Measurements from ENCODE around the gene ADAM22. TPM values are rescaled to one million over a fixed set of nuclear protein-coding genes. Genes with fewer than 3 reads are reported as not detected.

ADAM22 gene
- total and polyA plus RNA-seq, 2 experiments from 2014 or later, result 1.6 to 9.8 TPM

- TF ChIP-seq EZH2phosphoT487 (IDR thresholded peaks at IDR 0.05; ENCODE audit: low read depth, severe bottlenecking, unreplicated experiment), result no peak
- TF ChIP-seq, protein P1, sequence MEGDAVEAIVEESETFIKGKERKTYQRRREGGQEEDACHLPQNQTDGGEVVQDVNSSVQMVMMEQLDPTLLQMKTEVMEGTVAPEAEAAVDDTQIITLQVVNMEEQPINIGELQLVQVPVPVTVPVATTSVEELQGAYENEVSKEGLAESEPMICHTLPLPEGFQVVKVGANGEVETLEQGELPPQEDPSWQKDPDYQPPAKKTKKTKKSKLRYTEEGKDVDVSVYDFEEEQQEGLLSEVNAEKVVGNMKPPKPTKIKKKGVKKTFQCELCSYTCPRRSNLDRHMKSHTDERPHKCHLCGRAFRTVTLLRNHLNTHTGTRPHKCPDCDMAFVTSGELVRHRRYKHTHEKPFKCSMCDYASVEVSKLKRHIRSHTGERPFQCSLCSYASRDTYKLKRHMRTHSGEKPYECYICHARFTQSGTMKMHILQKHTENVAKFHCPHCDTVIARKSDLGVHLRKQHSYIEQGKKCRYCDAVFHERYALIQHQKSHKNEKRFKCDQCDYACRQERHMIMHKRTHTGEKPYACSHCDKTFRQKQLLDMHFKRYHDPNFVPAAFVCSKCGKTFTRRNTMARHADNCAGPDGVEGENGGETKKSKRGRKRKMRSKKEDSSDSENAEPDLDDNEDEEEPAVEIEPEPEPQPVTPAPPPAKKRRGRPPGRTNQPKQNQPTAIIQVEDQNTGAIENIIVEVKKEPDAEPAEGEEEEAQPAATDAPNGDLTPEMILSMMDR (IDR thresholded peaks at IDR 0.05; ENCODE audit: poor library complexity), result no peak
- no peak for TF ChIP-seq EZH2 (IDR thresholded peaks at IDR 0.05; ENCODE audit: borderline replicate concordance)
- Histone ChIP-seq H3K9me3 (ENCODE audit: low read depth) (no peaks in the 10 kb centered on the region), H2AFZ (no peak overlapping the region), H3K9me2 (replicated peaks; ENCODE audit: insufficient read depth) (no peaks in the 10 kb centered on the region), H3K4me1 (ENCODE audit: insufficient read depth) (no peaks in the 10 kb centered on the region), H3K27me3 (no peaks in the 10 kb centered on the region), H3K36me3 (replicated peaks; ENCODE audit: insufficient read depth, low read depth) (no peaks in the 10 kb centered on the region), H3K79me2 (no peaks in the 10 kb centered on the region), H3K27ac (no peak overlapping the region), H3K4me2 (no peak overlapping the region), H4K20me1 (ENCODE audit: insufficient read depth, poor library complexity, severe bottlenecking) (no peaks in the 10 kb centered on the region), H3K4me3 (no peak overlapping the region)
- DNase-seq (ENCODE audit: low spot score), result no peak
- WGBS (ENCODE audit: low lambda C conversion rate, missing lambda C conversion rate), result 88% methylated on average over 3 of the region's 3 CpGs
Measured at GRCh38 chr7:88109612-88110011, 175.6 kb downstream of the ADAM22 start.

GRCh38 chr7:88111140-88111743, 177.2 kb downstream of the ADAM22 start:
- no peak overlapping the region for H3K4me2 ChIP-seq
- WGBS (ENCODE audit: low lambda C conversion rate, missing lambda C conversion rate), result 25% methylated on average over 4 of the region's 4 CpGs

GRCh38 chr7:88111954-88112471, 178.0 kb downstream of the ADAM22 start:
- no peaks in the 10 kb centered on the region for H3K9me2 ChIP-seq (replicated peaks; ENCODE audit: insufficient read depth)
- H3K36me3 ChIP-seq (replicated peaks; ENCODE audit: insufficient read depth, low read depth), result no peaks in the 10 kb centered on the region
- peak overlapping the region; percentile 13 for H3K27ac ChIP-seq
- WGBS (ENCODE audit: low lambda C conversion rate, missing lambda C conversion rate), result 48% methylated on average over 2 of the region's 2 CpGs
- TF ChIP-seq EZH2phosphoT487 (IDR thresholded peaks at IDR 0.05; ENCODE audit: low read depth, severe bottlenecking, unreplicated experiment) (no peak), EZH2 (IDR thresholded peaks at IDR 0.05; ENCODE audit: borderline replicate concordance) (no peak)
- TF ChIP-seq, protein P1 (IDR thresholded peaks at IDR 0.05; ENCODE audit: poor library complexity), result no peak
- no peaks in the 10 kb centered on the region for H4K20me1 ChIP-seq (ENCODE audit: insufficient read depth, poor library complexity, severe bottlenecking)
- H3K4me1 ChIP-seq (ENCODE audit: insufficient read depth), result peaks cover 3% of the 10 kb centered on the region
- H3K79me2 ChIP-seq, result no peaks in the 10 kb centered on the region
- no peaks in the 10 kb centered on the region for H3K27me3 ChIP-seq
- H3K4me2 ChIP-seq, result no peak overlapping the region
- H3K4me3 ChIP-seq, result no peak overlapping the region
- no peak overlapping the region for H2AFZ ChIP-seq
- no peak for DNase-seq (ENCODE audit: low spot score)
- no peaks in the 10 kb centered on the region for H3K9me3 ChIP-seq (ENCODE audit: low read depth)

More at GRCh38 chr7:88111140-88111743, 177.2 kb downstream of the ADAM22 start:
- no peaks in the 10 kb centered on the region for H4K20me1 ChIP-seq (ENCODE audit: insufficient read depth, poor library complexity, severe bottlenecking)
- no peak overlapping the region for H2AFZ ChIP-seq
- DNase-seq (ENCODE audit: low spot score), result peak; percentile 40
- no peaks in the 10 kb centered on the region for H3K36me3 ChIP-seq (replicated peaks; ENCODE audit: insufficient read depth, low read depth)
- H3K4me3 ChIP-seq, result no peak overlapping the region
- no peaks in the 10 kb centered on the region for H3K4me1 ChIP-seq (ENCODE audit: insufficient read depth)
- H3K27ac ChIP-seq, result no peak overlapping the region
- H3K9me3 ChIP-seq (ENCODE audit: low read depth), result no peaks in the 10 kb centered on the region
- H3K27me3 ChIP-seq, result no peaks in the 10 kb centered on the region
- H3K79me2 ChIP-seq, result no peaks in the 10 kb centered on the region
- TF ChIP-seq, protein P1 (IDR thresholded peaks at IDR 0.05; ENCODE audit: poor library complexity), result peak; percentile 69
- TF ChIP-seq EZH2 (IDR thresholded peaks at IDR 0.05; ENCODE audit: borderline replicate concordance) (no peak), EZH2phosphoT487 (IDR thresholded peaks at IDR 0.05; ENCODE audit: low read depth, severe bottlenecking, unreplicated experiment) (no peak)
- no peaks in the 10 kb centered on the region for H3K9me2 ChIP-seq (replicated peaks; ENCODE audit: insufficient read depth)

All from hepatocyte (in vitro differentiated cells).